HEK293 (cell line): ENCODE measurements around the gene PIP4K2A.

Experiments
- ATF2 ChIP-seq: fragments of 450-650 bp; formaldehyde crosslinking; IDR thresholded peaks from 2 replicates; pipeline ENCODE4 v1.5.1; 2016; ENCODE audit warnings: missing biosample characterization, missing genetic modification characterization, low read depth
- RBAK ChIP-seq: fragments of 450-650 bp; formaldehyde crosslinking; IDR thresholded peaks from 2 replicates; pipeline ENCODE4 v1.5.1; 2016; ENCODE audit warnings: missing biosample characterization, missing genetic modification characterization
- REPIN1 ChIP-seq: fragments of 450-650 bp; formaldehyde crosslinking; IDR thresholded peaks from 2 replicates; pipeline ENCODE4 v1.5.1; 2017; ENCODE audit warnings: missing biosample characterization, missing genetic modification characterization, low read depth
- REST ChIP-seq: fragments of 450-650 bp; formaldehyde crosslinking; IDR thresholded peaks from 2 replicates; pipeline ENCODE4 v1.5.1; 2016; ENCODE audit warnings: missing biosample characterization, missing genetic modification characterization
- SALL2 ChIP-seq: fragments of 450-650 bp; formaldehyde crosslinking; IDR thresholded peaks from 2 replicates; pipeline ENCODE4 v1.5.0; 2017; ENCODE audit warnings: missing biosample characterization, mild to moderate bottlenecking, missing genetic modification characterization, borderline replicate concordance
- ZBTB1 ChIP-seq: fragments of 450-650 bp; formaldehyde crosslinking; IDR thresholded peaks from 2 replicates; pipeline ENCODE4 v1.5.1; 2016; ENCODE audit warnings: missing biosample characterization, missing genetic modification characterization
- ZNF121 ChIP-seq: fragments of 450-650 bp; formaldehyde crosslinking; IDR thresholded peaks from 2 replicates; pipeline ENCODE4 v1.5.1; 2016; ENCODE audit warnings: missing biosample characterization, missing genetic modification characterization
- ZNF37A ChIP-seq: fragments of 450-650 bp; IDR thresholded peaks from 2 replicates; pipeline ENCODE4 v1.5.1; 2018; ENCODE audit warnings: missing biosample characterization, missing genetic modification characterization
- ZNF391 ChIP-seq: fragments of 450-650 bp; formaldehyde crosslinking; IDR thresholded peaks from 2 replicates; pipeline ENCODE4 v1.5.1; 2016; ENCODE audit warnings: low read depth, missing biosample characterization, missing genetic modification characterization, borderline replicate concordance
- ZXDB ChIP-seq: fragments of 450-650 bp; formaldehyde crosslinking; IDR thresholded peaks from 2 replicates; pipeline ENCODE4 v1.5.1; 2016; ENCODE audit warnings: missing biosample characterization, missing genetic modification characterization
- TF ChIP-seq, protein P1 (sequence below): fragments of 450-650 bp; formaldehyde crosslinking; IDR thresholded peaks from 2 replicates; pipeline ENCODE4 v1.5.1; 2016; ENCODE audit warnings: missing biosample characterization, missing genetic modification characterization
- TF ChIP-seq, protein P2 (sequence below): fragments of 450-650 bp; formaldehyde crosslinking; conservative IDR thresholded peaks from 2 replicates; pipeline ENCODE4 v1.5.1; 2016; ENCODE audit warnings: low read depth, missing biosample characterization, missing genetic modification characterization
- TF ChIP-seq, protein P3 (sequence below): IDR thresholded peaks from 2 replicates; pipeline ENCODE4 v1.6.1; 2011; ENCODE audit warnings: mild to moderate bottlenecking, low read depth, low read length, borderline replicate concordance

GRCh38 chr10:22610610-22611009, 103.8 kb downstream of the PIP4K2A start:
- TF ChIP-seq, protein P1, sequence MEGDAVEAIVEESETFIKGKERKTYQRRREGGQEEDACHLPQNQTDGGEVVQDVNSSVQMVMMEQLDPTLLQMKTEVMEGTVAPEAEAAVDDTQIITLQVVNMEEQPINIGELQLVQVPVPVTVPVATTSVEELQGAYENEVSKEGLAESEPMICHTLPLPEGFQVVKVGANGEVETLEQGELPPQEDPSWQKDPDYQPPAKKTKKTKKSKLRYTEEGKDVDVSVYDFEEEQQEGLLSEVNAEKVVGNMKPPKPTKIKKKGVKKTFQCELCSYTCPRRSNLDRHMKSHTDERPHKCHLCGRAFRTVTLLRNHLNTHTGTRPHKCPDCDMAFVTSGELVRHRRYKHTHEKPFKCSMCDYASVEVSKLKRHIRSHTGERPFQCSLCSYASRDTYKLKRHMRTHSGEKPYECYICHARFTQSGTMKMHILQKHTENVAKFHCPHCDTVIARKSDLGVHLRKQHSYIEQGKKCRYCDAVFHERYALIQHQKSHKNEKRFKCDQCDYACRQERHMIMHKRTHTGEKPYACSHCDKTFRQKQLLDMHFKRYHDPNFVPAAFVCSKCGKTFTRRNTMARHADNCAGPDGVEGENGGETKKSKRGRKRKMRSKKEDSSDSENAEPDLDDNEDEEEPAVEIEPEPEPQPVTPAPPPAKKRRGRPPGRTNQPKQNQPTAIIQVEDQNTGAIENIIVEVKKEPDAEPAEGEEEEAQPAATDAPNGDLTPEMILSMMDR, result no peak
- no peak for TF ChIP-seq ZXDB (tag by site-specific recombination)
- TF ChIP-seq SALL2 (tag by site-specific recombination), result no peak
- TF ChIP-seq, protein P2, sequence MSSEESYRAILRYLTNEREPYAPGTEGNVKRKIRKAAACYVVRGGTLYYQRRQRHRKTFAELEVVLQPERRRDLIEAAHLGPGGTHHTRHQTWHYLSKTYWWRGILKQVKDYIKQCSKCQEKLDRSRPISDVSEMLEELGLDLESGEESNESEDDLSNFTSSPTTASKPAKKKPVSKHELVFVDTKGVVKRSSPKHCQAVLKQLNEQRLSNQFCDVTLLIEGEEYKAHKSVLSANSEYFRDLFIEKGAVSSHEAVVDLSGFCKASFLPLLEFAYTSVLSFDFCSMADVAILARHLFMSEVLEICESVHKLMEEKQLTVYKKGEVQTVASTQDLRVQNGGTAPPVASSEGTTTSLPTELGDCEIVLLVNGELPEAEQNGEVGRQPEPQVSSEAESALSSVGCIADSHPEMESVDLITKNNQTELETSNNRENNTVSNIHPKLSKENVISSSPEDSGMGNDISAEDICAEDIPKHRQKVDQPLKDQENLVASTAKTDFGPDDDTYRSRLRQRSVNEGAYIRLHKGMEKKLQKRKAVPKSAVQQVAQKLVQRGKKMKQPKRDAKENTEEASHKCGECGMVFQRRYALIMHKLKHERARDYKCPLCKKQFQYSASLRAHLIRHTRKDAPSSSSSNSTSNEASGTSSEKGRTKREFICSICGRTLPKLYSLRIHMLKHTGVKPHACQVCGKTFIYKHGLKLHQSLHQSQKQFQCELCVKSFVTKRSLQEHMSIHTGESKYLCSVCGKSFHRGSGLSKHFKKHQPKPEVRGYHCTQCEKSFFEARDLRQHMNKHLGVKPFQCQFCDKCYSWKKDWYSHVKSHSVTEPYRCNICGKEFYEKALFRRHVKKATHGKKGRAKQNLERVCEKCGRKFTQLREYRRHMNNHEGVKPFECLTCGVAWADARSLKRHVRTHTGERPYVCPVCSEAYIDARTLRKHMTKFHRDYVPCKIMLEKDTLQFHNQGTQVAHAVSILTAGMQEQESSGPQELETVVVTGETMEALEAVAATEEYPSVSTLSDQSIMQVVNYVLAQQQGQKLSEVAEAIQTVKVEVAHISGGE, result no peak
- TF ChIP-seq ZBTB1 (tag by site-specific recombination), result no peak
- TF ChIP-seq REST (tag by site-specific recombination), result no peak
- TF ChIP-seq, protein P3, sequence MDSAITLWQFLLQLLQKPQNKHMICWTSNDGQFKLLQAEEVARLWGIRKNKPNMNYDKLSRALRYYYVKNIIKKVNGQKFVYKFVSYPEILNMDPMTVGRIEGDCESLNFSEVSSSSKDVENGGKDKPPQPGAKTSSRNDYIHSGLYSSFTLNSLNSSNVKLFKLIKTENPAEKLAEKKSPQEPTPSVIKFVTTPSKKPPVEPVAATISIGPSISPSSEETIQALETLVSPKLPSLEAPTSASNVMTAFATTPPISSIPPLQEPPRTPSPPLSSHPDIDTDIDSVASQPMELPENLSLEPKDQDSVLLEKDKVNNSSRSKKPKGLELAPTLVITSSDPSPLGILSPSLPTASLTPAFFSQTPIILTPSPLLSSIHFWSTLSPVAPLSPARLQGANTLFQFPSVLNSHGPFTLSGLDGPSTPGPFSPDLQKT, result no peak
- TF ChIP-seq ATF2 (tag by site-specific recombination), result no peak
- no peak for TF ChIP-seq REPIN1 (tag by site-specific recombination)
- TF ChIP-seq ZNF37A, result no peak
- no peak for TF ChIP-seq RBAK (tag by site-specific recombination)
- no peak for TF ChIP-seq ZNF391 (tag by site-specific recombination)
- TF ChIP-seq ZNF121 (tag by site-specific recombination), result no peak
